OCI-M2 (cell line): ENCODE measurements around the gene ZNHIT1.

Source experiments
- DNase-seq: peaks from one replicate; lab custom pipeline; 2025; ENCODE audit not compliant: unreplicated experiment; lab: John Stamatoyannopoulos, UW

The ZNHIT1 gene

GRCh38 chr7:101216860-101217387 is 1.0 kb upstream of the ZNHIT1 start:
- no peak for DNase-seq

GRCh38 chr7:101218236-101219125 is 516 bp downstream of the ZNHIT1 start:
- no peak for DNase-seq

GRCh38 chr7:101220295-101220694 is 2.3 kb downstream of the ZNHIT1 start:
- no peak for DNase-seq

- DNase-seq, result no peak
Observed at GRCh38 chr7:101222275-101222830, 4.4 kb downstream of the ZNHIT1 start.

- no peak for DNase-seq
Observed at GRCh38 chr7:101223528-101223927, 5.6 kb downstream of the ZNHIT1 start.

GRCh38 chr7:101225650-101226049 is 7.7 kb downstream of the ZNHIT1 start:
- no peak for DNase-seq

GRCh38 chr7:101226721-101227120 is 8.8 kb downstream of the ZNHIT1 start:
- no peak for DNase-seq

GRCh38 chr7:101231644-101232043 is 13.7 kb downstream of the ZNHIT1 start:
- DNase-seq, result no peak

GRCh38 chr7:101232141-101232850 is 14.3 kb downstream of the ZNHIT1 start:
- DNase-seq, result no peak

GRCh38 chr7:101233907-101234547 is 16.1 kb downstream of the ZNHIT1 start:
- DNase-seq, result no peak

- DNase-seq, result no peak
Observed at GRCh38 chr7:101234636-101235035, 16.7 kb downstream of the ZNHIT1 start.

GRCh38 chr7:101235050-101235449 is 17.1 kb downstream of the ZNHIT1 start:
- no peak for DNase-seq

- DNase-seq, result no peak
Observed at GRCh38 chr7:101235522-101235921, 17.6 kb downstream of the ZNHIT1 start.

GRCh38 chr7:101236292-101236835 is 18.4 kb downstream of the ZNHIT1 start:
- no peak for DNase-seq

- DNase-seq, result no peak
Observed at GRCh38 chr7:101237206-101238067, 19.5 kb downstream of the ZNHIT1 start, which contains the start of gene CLDN15. TSS of gene CLDN15 (minus strand) at chr7:101237802. CDS start at chr7:101237581, 221 bp downstream.

- DNase-seq, result no peak
Observed at GRCh38 chr7:101238226-101239182, 20.5 kb downstream of the ZNHIT1 start.

- DNase-seq, result no peak
Observed at GRCh38 chr7:101239191-101239950, 21.4 kb downstream of the ZNHIT1 start.

GRCh38 chr7:101239951-101240220 is 21.9 kb downstream of the ZNHIT1 start:
- DNase-seq, result no peak
